HG03565 (cell line): ENCODE results near the gene OPCML.

Experiments used
- ATAC-seq: cut with Tn5 transposase; IDR thresholded peaks from one replicate; pipeline ENCODE4 v1.9.1; 2021; ENCODE audit warnings: mild to moderate bottlenecking, moderate library complexity; ENCODE audit not compliant: unreplicated experiment

The OPCML gene

GRCh38 chr11:133202816-133203215 is 329.5 kb downstream of the OPCML start:
- ATAC-seq = no peak

GRCh38 chr11:133198438-133198837 is 333.9 kb downstream of the OPCML start:
- no peak for ATAC-seq

- no peak for ATAC-seq
These were observed 334.9 kb downstream of the OPCML start for GRCh38 chr11:133197425-133197824.

GRCh38 chr11:133191931-133192330 is 340.4 kb downstream of the OPCML start:
- no peak for ATAC-seq

GRCh38 chr11:133181667-133182066 is 350.6 kb downstream of the OPCML start:
- no peak for ATAC-seq

GRCh38 chr11:133181066-133181465 is 351.2 kb downstream of the OPCML start:
- no peak for ATAC-seq

- no peak for ATAC-seq
These were observed 352.1 kb downstream of the OPCML start for GRCh38 chr11:133180201-133180600.

- ATAC-seq = no peak
These were observed 355.6 kb downstream of the OPCML start for GRCh38 chr11:133176748-133177147.

- peak; percentile 88 for ATAC-seq
These were observed 357.2 kb downstream of the OPCML start for GRCh38 chr11:133175103-133175502.

- no peak for ATAC-seq
These were observed 358.4 kb downstream of the OPCML start for GRCh38 chr11:133173810-133174412.

GRCh38 chr11:133172349-133172748 is 360.0 kb downstream of the OPCML start:
- ATAC-seq = peak; percentile 50

- ATAC-seq = no peak
These were observed 360.9 kb downstream of the OPCML start for GRCh38 chr11:133171374-133171773.

- ATAC-seq = no peak
These were observed 364.3 kb downstream of the OPCML start for GRCh38 chr11:133168016-133168415.

GRCh38 chr11:133166662-133167061 is 365.6 kb downstream of the OPCML start:
- no peak for ATAC-seq

GRCh38 chr11:133164986-133165385 is 367.3 kb downstream of the OPCML start:
- no peak for ATAC-seq

- peak; percentile 90 for ATAC-seq
These were observed 368.6 kb downstream of the OPCML start for GRCh38 chr11:133163463-133164419.

- no peak for ATAC-seq
These were observed 370.1 kb downstream of the OPCML start for GRCh38 chr11:133162227-133162626.

- no peak for ATAC-seq
These were observed 371.5 kb downstream of the OPCML start for GRCh38 chr11:133160754-133161153.

- no peak for ATAC-seq
These were observed 375.1 kb downstream of the OPCML start for GRCh38 chr11:133156986-133157745.

GRCh38 chr11:133154781-133155180 is 377.5 kb downstream of the OPCML start:
- no peak for ATAC-seq

GRCh38 chr11:133154076-133154475 is 378.2 kb downstream of the OPCML start:
- no peak for ATAC-seq
